Measurements from ENCODE around the gene FSTL4. TPM values are rescaled to one million over a fixed set of nuclear protein-coding genes. Genes with fewer than 3 reads are reported as not detected.

FSTL4 gene
- total RNA-seq, 4 donors from 2014 or later = 0.41 TPM; not detected in 3

DNA sequence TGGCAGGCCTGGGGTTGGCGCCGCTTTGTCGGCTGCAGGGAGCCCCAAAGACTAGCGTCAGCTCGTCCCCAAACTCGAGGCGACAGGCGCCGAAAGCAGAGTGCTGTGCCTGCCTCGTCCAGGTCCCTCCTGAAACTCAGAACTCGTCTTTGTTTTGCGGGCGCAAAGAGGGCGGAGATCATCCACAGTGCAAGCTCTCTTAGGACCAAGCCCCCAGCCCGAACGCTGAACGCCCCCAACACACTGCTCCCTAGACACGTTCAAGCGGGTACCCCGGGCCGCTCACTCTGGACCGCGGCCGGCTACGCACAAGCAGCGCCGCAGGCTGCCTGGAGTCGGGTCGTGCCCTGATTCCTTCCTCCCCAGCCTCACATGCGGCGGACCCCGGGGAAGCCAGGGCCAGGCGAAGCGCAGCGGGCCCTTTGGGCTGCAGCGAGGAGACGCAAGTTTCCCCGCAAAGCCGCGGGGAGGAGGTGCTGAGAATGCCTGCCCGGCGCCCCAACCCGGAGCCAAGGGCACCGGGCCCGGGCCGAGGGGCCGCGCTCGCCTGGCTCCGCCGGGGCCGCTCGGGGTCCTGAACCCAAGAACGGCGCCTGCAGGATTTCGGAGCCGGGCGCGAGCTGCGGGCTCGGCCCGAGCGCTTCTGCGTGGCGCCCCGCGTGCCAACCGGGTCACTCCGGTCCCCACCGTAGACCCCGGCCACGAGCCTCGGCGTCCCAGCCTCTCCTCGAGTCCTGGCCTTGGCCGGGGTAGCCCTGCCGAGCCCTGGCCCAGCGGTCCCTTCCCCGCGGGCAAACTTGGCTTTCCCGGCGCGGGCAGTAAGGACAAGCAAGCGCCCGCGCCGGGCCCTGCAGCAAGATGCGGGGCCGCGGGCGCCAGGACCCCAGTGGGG is 738 bp downstream of the FSTL4 start:
- Histone ChIP-seq H3K27me3 (peaks cover 0 to 24% of the 10 kb centered on the region in 2 donors), H3K4me1 (peaks cover 0 to 19% of the 10 kb centered on the region in 2 donors), H3K4me3 (no peak overlapping the region), H3K27ac (no peak overlapping the region), H3K36me3 (no peaks in the 10 kb centered on the region), H3K9me3 (no peaks in the 10 kb centered on the region)
- intact Hi-C loops (cut with DNase I; ENCODE audit: low total_unique reads) = no loop called here
- TF ChIP-seq, protein P1, sequence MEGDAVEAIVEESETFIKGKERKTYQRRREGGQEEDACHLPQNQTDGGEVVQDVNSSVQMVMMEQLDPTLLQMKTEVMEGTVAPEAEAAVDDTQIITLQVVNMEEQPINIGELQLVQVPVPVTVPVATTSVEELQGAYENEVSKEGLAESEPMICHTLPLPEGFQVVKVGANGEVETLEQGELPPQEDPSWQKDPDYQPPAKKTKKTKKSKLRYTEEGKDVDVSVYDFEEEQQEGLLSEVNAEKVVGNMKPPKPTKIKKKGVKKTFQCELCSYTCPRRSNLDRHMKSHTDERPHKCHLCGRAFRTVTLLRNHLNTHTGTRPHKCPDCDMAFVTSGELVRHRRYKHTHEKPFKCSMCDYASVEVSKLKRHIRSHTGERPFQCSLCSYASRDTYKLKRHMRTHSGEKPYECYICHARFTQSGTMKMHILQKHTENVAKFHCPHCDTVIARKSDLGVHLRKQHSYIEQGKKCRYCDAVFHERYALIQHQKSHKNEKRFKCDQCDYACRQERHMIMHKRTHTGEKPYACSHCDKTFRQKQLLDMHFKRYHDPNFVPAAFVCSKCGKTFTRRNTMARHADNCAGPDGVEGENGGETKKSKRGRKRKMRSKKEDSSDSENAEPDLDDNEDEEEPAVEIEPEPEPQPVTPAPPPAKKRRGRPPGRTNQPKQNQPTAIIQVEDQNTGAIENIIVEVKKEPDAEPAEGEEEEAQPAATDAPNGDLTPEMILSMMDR (IDR thresholded peaks at IDR 0.05) = no peak
- no peak for TF ChIP-seq POLR2A (IDR thresholded peaks at IDR 0.05)
- no peak for DNase-seq

DNA sequence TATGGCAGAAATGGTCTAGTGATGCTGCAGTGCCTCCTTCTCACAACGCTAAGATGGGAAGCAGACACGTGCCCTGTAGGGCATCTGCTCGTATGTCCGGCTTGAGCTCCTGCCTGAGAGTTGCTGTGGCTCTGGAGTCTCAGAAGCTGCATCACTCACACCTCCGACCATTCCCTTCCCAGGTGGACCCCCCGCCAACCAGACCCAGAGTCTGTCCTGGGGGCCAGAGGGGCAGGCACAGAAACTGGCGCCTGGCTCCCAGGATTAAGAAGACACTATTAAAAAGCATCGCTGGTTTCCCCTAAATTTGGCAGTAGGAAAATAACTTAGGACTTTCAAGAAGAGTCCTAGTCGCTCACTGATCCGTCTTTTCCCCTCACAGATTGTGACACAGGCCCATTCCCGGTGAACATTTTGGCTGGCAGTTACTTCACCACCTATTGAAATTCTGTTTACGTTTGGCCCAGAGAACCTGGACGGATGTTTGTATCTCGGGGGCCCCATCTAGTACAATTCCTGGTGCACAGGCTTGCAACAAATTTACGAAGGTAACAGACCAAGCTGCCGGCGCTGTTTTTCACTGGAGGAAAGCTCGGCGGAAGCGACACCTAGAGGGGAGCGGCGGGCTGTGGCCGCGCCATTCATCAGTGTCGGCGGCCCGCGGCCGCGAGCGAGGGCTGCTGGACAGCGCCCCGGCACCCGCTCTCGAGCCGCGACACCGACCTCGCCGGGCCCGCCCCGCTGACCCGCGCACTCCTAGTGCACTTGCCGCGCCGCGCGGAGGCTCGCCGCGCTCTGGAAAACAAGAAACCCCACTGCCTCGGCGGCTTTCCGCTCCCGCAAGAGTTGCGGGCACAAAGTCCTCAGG is 1.6 kb downstream of the FSTL4 start:
- Histone ChIP-seq H3K4me1 (peaks cover 0 to 19% of the 10 kb centered on the region in 2 donors), H3K9me3 (no peaks in the 10 kb centered on the region), H3K36me3 (no peaks in the 10 kb centered on the region), H3K4me3 (no peak overlapping the region), H3K27me3 (peaks cover 0 to 24% of the 10 kb centered on the region in 2 donors), H3K27ac (no peak overlapping the region)
- intact Hi-C loops (cut with DNase I; ENCODE audit: low total_unique reads) = no loop called here
- peak in 1 of 2 donors; percentile 21 for DNase-seq
- no peak for TF ChIP-seq POLR2A (IDR thresholded peaks at IDR 0.05)
- TF ChIP-seq, protein P1 (IDR thresholded peaks at IDR 0.05) = peak in 2 of 4 experiments; percentile 34 to 38

DNA sequence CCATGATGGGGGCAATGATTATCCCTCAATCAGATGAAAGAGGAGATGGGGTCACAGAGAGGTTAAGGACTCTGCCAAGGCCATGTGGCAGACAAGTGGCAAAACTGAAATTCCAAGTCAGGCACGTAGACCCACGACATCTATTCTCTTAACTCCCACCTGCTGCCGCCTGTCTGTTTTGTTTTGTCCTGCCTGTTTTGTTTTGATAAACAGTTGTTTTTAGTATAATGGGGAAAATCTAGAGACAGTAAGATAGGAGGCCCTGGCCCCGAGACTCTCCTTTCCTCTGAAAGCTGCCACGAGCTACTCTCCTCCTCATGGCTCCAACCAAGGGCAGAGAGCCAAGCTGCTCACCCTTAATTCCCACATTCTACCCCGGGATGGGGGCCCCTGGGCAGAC is 4.9 kb downstream of the FSTL4 start:
- Histone ChIP-seq H3K4me3 (no peak overlapping the region), H3K9me3 (no peaks in the 10 kb centered on the region), H3K36me3 (no peaks in the 10 kb centered on the region), H3K27me3 (peaks cover 0 to 13% of the 10 kb centered on the region in 2 donors), H3K4me1 (peaks cover 0 to 17% of the 10 kb centered on the region in 2 donors), H3K27ac (no peak overlapping the region)
- no peak for DNase-seq
- intact Hi-C loops (cut with DNase I; ENCODE audit: low total_unique reads) = no loop called here
- TF ChIP-seq, protein P1 (IDR thresholded peaks at IDR 0.05) = no peak
- TF ChIP-seq POLR2A (IDR thresholded peaks at IDR 0.05) = no peak

DNA sequence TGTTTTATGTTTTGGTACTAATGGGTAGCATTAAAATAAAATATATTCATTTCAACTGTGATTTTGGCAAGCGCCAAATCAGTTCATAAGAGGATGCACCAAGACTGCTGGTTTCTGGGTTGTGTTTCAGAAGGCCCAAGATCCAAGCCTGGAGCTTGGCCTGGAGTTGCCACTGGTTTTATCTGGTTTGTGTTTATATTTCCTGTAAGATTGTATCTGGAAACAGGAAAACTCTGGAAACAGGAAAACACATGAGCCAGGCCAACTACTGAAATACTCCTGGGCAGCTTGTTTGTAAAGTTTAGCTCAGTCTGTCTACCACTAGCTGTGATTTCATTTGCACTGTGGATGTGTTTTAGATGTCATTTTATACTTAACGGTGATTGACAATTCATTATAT is 5.5 kb downstream of the FSTL4 start:
- H3K9me3 ChIP-seq = no peaks in the 10 kb centered on the region
- peaks cover 0 to 13% of the 10 kb centered on the region in 2 donors for H3K27me3 ChIP-seq
- TF ChIP-seq, protein P1 (IDR thresholded peaks at IDR 0.05) = no peak
- no peak for TF ChIP-seq POLR2A (IDR thresholded peaks at IDR 0.05)
- H3K4me3 ChIP-seq = no peak overlapping the region
- H3K27ac ChIP-seq = no peak overlapping the region
- intact Hi-C loops (cut with DNase I; ENCODE audit: low total_unique reads) = no loop called here
- H3K4me1 ChIP-seq = peaks cover 0 to 11% of the 10 kb centered on the region in 2 donors
- no peaks in the 10 kb centered on the region for H3K36me3 ChIP-seq
- DNase-seq = no peak

Measured in uterus (tissue), 4 donors.